NB4 (cell line): ENCODE measurements around the gene BAG1.

Source experiments
- TF ChIP-seq, protein P1 (sequence below): IDR thresholded peaks from one replicate; pipeline ENCODE4 v1.5.1; 2012; ENCODE audit warnings: low read depth, low read length
- TF ChIP-seq, protein P2 (sequence below): IDR thresholded peaks from 2 replicates; pipeline ENCODE4 v1.6.1; 2011; ENCODE audit warnings: low read depth, low read length

GRCh38 chr9:33297432-33297831 is 32.9 kb upstream of the BAG1 start:
- TF ChIP-seq, protein P1, sequence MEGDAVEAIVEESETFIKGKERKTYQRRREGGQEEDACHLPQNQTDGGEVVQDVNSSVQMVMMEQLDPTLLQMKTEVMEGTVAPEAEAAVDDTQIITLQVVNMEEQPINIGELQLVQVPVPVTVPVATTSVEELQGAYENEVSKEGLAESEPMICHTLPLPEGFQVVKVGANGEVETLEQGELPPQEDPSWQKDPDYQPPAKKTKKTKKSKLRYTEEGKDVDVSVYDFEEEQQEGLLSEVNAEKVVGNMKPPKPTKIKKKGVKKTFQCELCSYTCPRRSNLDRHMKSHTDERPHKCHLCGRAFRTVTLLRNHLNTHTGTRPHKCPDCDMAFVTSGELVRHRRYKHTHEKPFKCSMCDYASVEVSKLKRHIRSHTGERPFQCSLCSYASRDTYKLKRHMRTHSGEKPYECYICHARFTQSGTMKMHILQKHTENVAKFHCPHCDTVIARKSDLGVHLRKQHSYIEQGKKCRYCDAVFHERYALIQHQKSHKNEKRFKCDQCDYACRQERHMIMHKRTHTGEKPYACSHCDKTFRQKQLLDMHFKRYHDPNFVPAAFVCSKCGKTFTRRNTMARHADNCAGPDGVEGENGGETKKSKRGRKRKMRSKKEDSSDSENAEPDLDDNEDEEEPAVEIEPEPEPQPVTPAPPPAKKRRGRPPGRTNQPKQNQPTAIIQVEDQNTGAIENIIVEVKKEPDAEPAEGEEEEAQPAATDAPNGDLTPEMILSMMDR = no peak
- TF ChIP-seq, protein P2, sequence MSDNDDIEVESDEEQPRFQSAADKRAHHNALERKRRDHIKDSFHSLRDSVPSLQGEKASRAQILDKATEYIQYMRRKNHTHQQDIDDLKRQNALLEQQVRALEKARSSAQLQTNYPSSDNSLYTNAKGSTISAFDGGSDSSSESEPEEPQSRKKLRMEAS = peak; percentile 77
